Measurements from ENCODE around the gene GDE1.

- TF ChIP-seq CTCF (IDR thresholded peaks at IDR 0.05; ENCODE audit: low read depth, low read length) (peak; percentile 73), POLR2A (IDR thresholded peaks at IDR 0.05; ENCODE audit: extremely low read depth, insufficient read length) (no peak), MYC (IDR thresholded peaks at IDR 0.05; ENCODE audit: low read depth, low read length) (no peak), MAX (IDR thresholded peaks at IDR 0.05; ENCODE audit: low read depth, low read length) (no peak)
Measured at GRCh38 chr16:19502395-19503131, 19.3 kb downstream of the GDE1 start.

Measured in NB4 (cell line).